A549 (cell line): Measurements from ENCODE around the gene SAXO2. TPM values are rescaled to one million over a fixed set of nuclear protein-coding genes. Genes with fewer than 3 reads are reported as not detected.
"Not testable (repeated sequence)": the region's sequence is repeated elsewhere in the genome, so short reads cannot be mapped to it uniquely, and the experiment has no call there.

Experiments used
- ATAC-seq, 2 experiments: fragments of 200-7000 bp in 1 of 2; fragments of >200 bp in 1 of 2; cut with Nextera tagmentation in 1 of 2; cut with Tn5 transposase in 1 of 2; 3 replicates each; pipeline versions ENCODE4 v1.8.0 to v1.9.1; 2018 to 2020; ENCODE audit warnings: mild to moderate bottlenecking in 1 of 2, moderate library complexity in 1 of 2
- CTCF ChIA-PET: fragments of 300-600 bp; sonication (Branson Sonifier 250); formaldehyde crosslinking; extraction: SDS; loops from one replicate; lab custom pipeline; 2021; ENCODE audit warnings: antibody characterized with exemption, inconsistent platforms; lab: Yijun Ruan, JAX
- POLR2A ChIA-PET: fragments of 350-600 bp; formaldehyde crosslinking; extraction: SDS; loops from one replicate; lab custom pipeline; 2021; ENCODE audit warnings: antibody characterized with exemption, inconsistent platforms; lab: Yijun Ruan, JAX
- DNase-seq, 2 experiments: peaks; one replicate each; pipeline versions ENCODE4 v3.0.0 to v3.0.0-alpha.2; 2011 to 2016; ENCODE audit warnings: low read depth in 1 of 2, low spot score in 1 of 2
- FAIRE-seq: peaks from 2 replicates; lab custom pipeline; 2011; peaks lifted over from hg19 to GRCh38; lab: Jason Lieb, UNC
- H3K27ac ChIP-seq, 2 experiments: fragments of >200 bp; sonication (Bioruptor Twin); formaldehyde crosslinking; 3 replicates each; pipeline ENCODE4 v1.5.1; 2016 to 2017
- H3K4me1 ChIP-seq: fragments of >200 bp; sonication (Bioruptor Twin); formaldehyde crosslinking; 3 replicates; pipeline ENCODE4 v1.6.1; 2016
- H3K4me2 ChIP-seq: fragments of >200 bp; sonication (Bioruptor Twin); formaldehyde crosslinking; 3 replicates; pipeline ENCODE4 v1.6.1; 2016
- H3K4me3 ChIP-seq: fragments of >200 bp; sonication (Bioruptor Twin); formaldehyde crosslinking; 3 replicates; pipeline ENCODE4 v1.5.1; 2016
- H3K9me3 ChIP-seq: fragments of >200 bp; sonication (Bioruptor Twin); formaldehyde crosslinking; 3 replicates; pipeline ENCODE4 v1.6.1; 2016
- CHD4 ChIP-seq: fragments of 200-600 bp; sonication (generic); IDR thresholded peaks from 2 replicates; pipeline ENCODE4 v1.6.1; 2016; ENCODE audit warnings: antibody characterized with exemption, mild to moderate bottlenecking, borderline replicate concordance
- E2F6 ChIP-seq: IDR thresholded peaks from 2 replicates; pipeline ENCODE4 v1.6.1; 2012; ENCODE audit warnings: low read depth, borderline replicate concordance
- EP300 ChIP-seq, 2 experiments: fragments of >200 bp; sonication (Bioruptor Twin); formaldehyde crosslinking; IDR thresholded peaks; 2 replicates in 1 of 2; 3 replicates in 1 of 2; pipeline ENCODE4 v1.6.1; 2016 to 2017
- HMGXB4 ChIP-seq: fragments of 250-450 bp; sonication (Bioruptor Pico); IDR thresholded peaks from 2 replicates; pipeline ENCODE4 v1.5.0; 2021; ENCODE audit warnings: mild to moderate bottlenecking, moderate library complexity, borderline replicate concordance
- MAX ChIP-seq: IDR thresholded peaks from 2 replicates; pipeline ENCODE4 v1.6.1; 2012
- MAZ ChIP-seq: fragments of 150-350 bp; IDR thresholded peaks from 2 replicates; pipeline ENCODE4 v1.6.1; 2014; ENCODE audit warnings: antibody characterized with exemption, low read depth, low read length, borderline replicate concordance
- REST ChIP-seq: fragments of 200-600 bp; sonication (generic); IDR thresholded peaks from 2 replicates; pipeline ENCODE4 v1.6.1; 2016; ENCODE audit warnings: antibody characterized with exemption, mild to moderate bottlenecking, moderate library complexity
- RFX5 ChIP-seq: fragments of 450-650 bp; IDR thresholded peaks from 2 replicates; pipeline ENCODE4 v1.7.1; 2014; ENCODE audit warnings: antibody characterized with exemption, mild to moderate bottlenecking, moderate library complexity
- SREBF2 ChIP-seq: fragments of 450-650 bp; IDR thresholded peaks from 2 replicates; pipeline ENCODE4 v1.6.1; 2014; ENCODE audit warnings: mild to moderate bottlenecking, moderate library complexity
- TFCP2L1 ChIP-seq: fragments of 250-450 bp; sonication (Bioruptor Pico); IDR thresholded peaks from 2 replicates; pipeline ENCODE4 v1.5.0; 2021; ENCODE audit warnings: mild to moderate bottlenecking
- TP53 ChIP-seq: fragments of 250-450 bp; sonication (Bioruptor Pico); IDR thresholded peaks from 2 replicates; pipeline ENCODE4 v1.5.0; 2021; ENCODE audit warnings: mild to moderate bottlenecking, moderate library complexity
- USF2 ChIP-seq: fragments of 450-650 bp; IDR thresholded peaks from 2 replicates; pipeline ENCODE4 v1.6.1; 2014; ENCODE audit warnings: antibody characterized with exemption
- WGBS: methylation state at CpG from one replicate; pipeline ENCODE4 v1.1.6; 2017; ENCODE audit errors: missing lambda C conversion rate; 5-methylcytosine and 5-hydroxymethylcytosine counted together
- polyA plus RNA-seq, 4 experiments: library from polyadenylated mRNA; depleted of rRNA in 3 of 4; stranded (reverse); fragments of >200 nt; fragmentation: RNase III in 1 of 4; extraction: RNeasy Plus Mini Kit Qiagen cat#74134 plus additional on column Dnase treatment in 1 of 4; gene quantifications; 2 replicates in 3 of 4; 3 replicates in 1 of 4; pipeline ENCODE4 v1.2.3, GENCODE V29; 2011 to 2017

SAXO2 gene
- polyA plus RNA-seq, 2 of the 4 experiments (the other 2 are of a cell fraction): 1.1 to 2.5 TPM

GRCh38 chr15:82313951-82314768, 51.5 kb downstream of the SAXO2 start:
- H3K4me3 ChIP-seq, H3K4me2 ChIP-seq, DNase-seq, FAIRE-seq, CTCF ChIA-PET, H3K27ac ChIP-seq, POLR2A ChIA-PET, H3K4me1 ChIP-seq, ATAC-seq: not testable (repeated sequence)
- WGBS: 78% methylated on average over 16 of the region's 21 CpGs
- H3K9me3 ChIP-seq: peaks cover 11% of the 10 kb centered on the region; the same call in 2 of the 3 replicates

GRCh38 chr15:82314769-82315518, 52.3 kb downstream of the SAXO2 start:
- no peak overlapping the region for H3K4me3 ChIP-seq
- CTCF ChIA-PET: interaction anchor here (1.3 kb wide), 1 partner anchor 216 kb away, joined by 3 read pairs; no protein-coding TSS in a partner anchor
- no peak for ATAC-seq
- TF ChIP-seq TFCP2L1 (CRISPR knock-in tag) (no peak), TP53 (CRISPR knock-in tag) (no peak), EP300 (IDR thresholded peaks at IDR 0.05) (no peak), REST (no peak), HMGXB4 (CRISPR knock-in tag) (no peak), MAX (no peak), MAZ (no peak), E2F6 (no peak), RFX5 (no peak), SREBF2 (no peak), CHD4 (no peak), USF2 (no peak)
- TF ChIP-seq, all 56 proteins: peak for 0
- POLR2A ChIA-PET: no interaction called here
- H3K27ac ChIP-seq: no peak overlapping the region
- H3K4me2 ChIP-seq: no peak overlapping the region
- FAIRE-seq (no peak), DNase-seq (no peak)
- no peaks in the 10 kb centered on the region for H3K4me1 ChIP-seq
- peaks cover 11% of the 10 kb centered on the region; the same call in 2 of the 3 replicates for H3K9me3 ChIP-seq
- 67% methylated on average over 9 of the region's 9 CpGs for WGBS
